GM23338 (cell line): ENCODE data around the gene CACNA1C. TPM values are rescaled to one million over a fixed set of nuclear protein-coding genes. Genes with fewer than 3 reads are reported as not detected.
A peak's percentile ranks its signal among the peaks of the same experiment; 100 is the strongest.

Experiments
- ATAC-seq: fragments of 200-7000 bp; cut with Tn5 transposase; 3 replicates; pipeline ENCODE4 v1.9.1; 2020
- DNase-seq: peaks from one replicate; pipeline ENCODE4 v3.0.0-alpha.2; 2015; ENCODE audit warnings: low spot score
- H2AFZ ChIP-seq: fragments of 200-600 bp; sonication (generic); 2 replicates; pipeline ENCODE4 v1.8.0; 2016; ENCODE audit warnings: antibody characterized with exemption, mild to moderate bottlenecking, moderate library complexity
- H3F3A ChIP-seq: fragments of 200-600 bp; sonication (generic); replicated peaks from 2 replicates; pipeline ENCODE4 v1.8.0; 2017; ENCODE audit warnings: antibody characterized with exemption, mixed run types, low read depth
- H3K27ac ChIP-seq: fragments of 200-600 bp; sonication (generic); 2 replicates; pipeline ENCODE4 v1.6.1; 2016; ENCODE audit warnings: low read depth
- H3K27me3 ChIP-seq: fragments of 200-600 bp; sonication (generic); 2 replicates; pipeline ENCODE4 v1.8.0; 2016; ENCODE audit warnings: mild to moderate bottlenecking, mixed run types, moderate library complexity; ENCODE audit not compliant: insufficient read depth
- H3K36me3 ChIP-seq: fragments of 200-600 bp; sonication (generic); 2 replicates; pipeline ENCODE4 v1.8.0; 2016; ENCODE audit warnings: mild to moderate bottlenecking; ENCODE audit not compliant: insufficient read depth
- H3K4me1 ChIP-seq: fragments of 200-600 bp; sonication (generic); 2 replicates; pipeline ENCODE4 v1.8.0; 2016; ENCODE audit warnings: mild to moderate bottlenecking, moderate library complexity; ENCODE audit not compliant: insufficient read depth
- H3K4me2 ChIP-seq: fragments of 200-600 bp; sonication (generic); 2 replicates; pipeline ENCODE4 v1.7.1; 2017; ENCODE audit warnings: mixed run types
- H3K4me3 ChIP-seq: fragments of 200-600 bp; sonication (generic); 2 replicates; pipeline ENCODE4 v1.6.1; 2016; ENCODE audit warnings: mixed run types
- H3K79me2 ChIP-seq: fragments of 200-600 bp; sonication (generic); replicated peaks from 2 replicates; pipeline ENCODE4 v1.8.0; 2017; ENCODE audit warnings: mild to moderate bottlenecking; ENCODE audit not compliant: insufficient read depth
- H3K9me2 ChIP-seq: fragments of 200-600 bp; sonication (generic); 2 replicates; pipeline ENCODE4 v1.8.0; 2017; ENCODE audit not compliant: insufficient read depth
- H4K20me1 ChIP-seq: fragments of 200-600 bp; sonication (generic); replicated peaks from 2 replicates; pipeline ENCODE4 v1.8.0; 2017; ENCODE audit warnings: mild to moderate bottlenecking; ENCODE audit not compliant: insufficient read depth
- H3K27ac Mint-ChIP-seq: 2 replicates; pipeline ENCODE4 v1.8.0; 2020; ENCODE audit warnings: inconsistent platforms, mild to moderate bottlenecking, moderate library complexity, mixed read lengths
- H3K27me3 Mint-ChIP-seq: 3 replicates; pipeline ENCODE4 v1.8.0; 2022; ENCODE audit warnings: low read depth, mild to moderate bottlenecking, moderate library complexity, mixed read lengths, inconsistent platforms; ENCODE audit not compliant: insufficient read depth, poor library complexity
- H3K36me3 Mint-ChIP-seq: 3 replicates; pipeline ENCODE4 v1.8.0; 2021; ENCODE audit warnings: low read depth, mild to moderate bottlenecking, inconsistent platforms, moderate library complexity, mixed read lengths
- H3K4me1 Mint-ChIP-seq: 3 replicates; pipeline ENCODE4 v1.8.0; 2020; ENCODE audit warnings: mild to moderate bottlenecking, inconsistent platforms, mixed read lengths
- H3K4me3 Mint-ChIP-seq: 3 replicates; pipeline ENCODE4 v1.8.0; 2021; ENCODE audit warnings: moderate library complexity, mild to moderate bottlenecking, inconsistent platforms, mixed read lengths
- H3K9me3 Mint-ChIP-seq: 3 replicates; pipeline ENCODE4 v1.8.0; 2020; ENCODE audit warnings: moderate library complexity, mild to moderate bottlenecking, inconsistent platforms, mixed read lengths
- EZH2 ChIP-seq: fragments of 200-600 bp; sonication (generic); IDR thresholded peaks from one replicate; pipeline ENCODE4 v1.8.0; 2017; ENCODE audit warnings: antibody characterized with exemption, mild to moderate bottlenecking, low read depth; ENCODE audit not compliant: unreplicated experiment
- EZH2phosphoT487 ChIP-seq: fragments of 200-600 bp; sonication (generic); IDR thresholded peaks from one replicate; pipeline ENCODE4 v1.8.1; 2018; ENCODE audit warnings: antibody characterized with exemption; ENCODE audit not compliant: unreplicated experiment
- JUNB ChIP-seq: IDR thresholded peaks from one replicate; pipeline ENCODE4 v1.6.1; 2016; ENCODE audit warnings: antibody characterized with exemption; ENCODE audit not compliant: unreplicated experiment
- NANOG ChIP-seq: IDR thresholded peaks from 2 replicates; pipeline ENCODE4 v1.6.1; 2016; ENCODE audit warnings: antibody characterized with exemption, borderline replicate concordance
- STAT1 ChIP-seq: IDR thresholded peaks from one replicate; pipeline ENCODE4 v1.6.1; 2016; ENCODE audit warnings: antibody characterized with exemption; ENCODE audit not compliant: unreplicated experiment
- ZNF114 ChIP-seq: fragments of 250-450 bp; sonication (Bioruptor Pico); IDR thresholded peaks from 2 replicates; pipeline ENCODE4 v1.5.0; 2020; ENCODE audit warnings: mild to moderate bottlenecking, moderate library complexity
- ZNF331 ChIP-seq: fragments of 250-450 bp; sonication (Bioruptor Pico); IDR thresholded peaks from 2 replicates; pipeline ENCODE4 v1.5.0; 2020; ENCODE audit warnings: low read depth, mild to moderate bottlenecking, moderate library complexity
- polyA plus RNA-seq: library from polyadenylated mRNA; unstranded; fragments of >200 nt; fragmentation: Nextera tagmentation; extraction: Ambion mirVana; gene quantifications from 2 replicates; pipeline ENCODE4 v1.2.1, GENCODE V29; 2016
- total RNA-seq: library from RNA; depleted of rRNA; stranded (reverse); fragments of >200 nt; shearing (Covaris generic); gene quantifications from 2 replicates; pipeline ENCODE4 v1.2.3, GENCODE V29; 2014
- TF ChIP-seq, protein P1 (sequence below), 2 experiments: fragments of 200-600 bp in 1 of 2; sonication (generic) in 1 of 2; conservative IDR thresholded peaks; 2 replicates each; pipeline versions ENCODE4 v1.5.1 to v1.6.1; 2016 to 2017; ENCODE audit warnings: antibody characterized with exemption in 2 of 2, low read depth in 2 of 2, mild to moderate bottlenecking in 2 of 2, moderate library complexity in 1 of 2
- TF ChIP-seq, protein P2 (sequence below): fragments of 250-450 bp; sonication (Bioruptor Pico); IDR thresholded peaks from 2 replicates; pipeline ENCODE4 v1.5.0; 2020; ENCODE audit warnings: mild to moderate bottlenecking, moderate library complexity
- TF ChIP-seq, protein P3 (sequence below): IDR thresholded peaks from 2 replicates; pipeline ENCODE4 v1.6.1; 2016; ENCODE audit warnings: antibody characterized with exemption

Gene CACNA1C
- total and polyA plus RNA-seq, 2 experiments from 2014 or later, result 0.78 to 2.1 TPM

DNA sequence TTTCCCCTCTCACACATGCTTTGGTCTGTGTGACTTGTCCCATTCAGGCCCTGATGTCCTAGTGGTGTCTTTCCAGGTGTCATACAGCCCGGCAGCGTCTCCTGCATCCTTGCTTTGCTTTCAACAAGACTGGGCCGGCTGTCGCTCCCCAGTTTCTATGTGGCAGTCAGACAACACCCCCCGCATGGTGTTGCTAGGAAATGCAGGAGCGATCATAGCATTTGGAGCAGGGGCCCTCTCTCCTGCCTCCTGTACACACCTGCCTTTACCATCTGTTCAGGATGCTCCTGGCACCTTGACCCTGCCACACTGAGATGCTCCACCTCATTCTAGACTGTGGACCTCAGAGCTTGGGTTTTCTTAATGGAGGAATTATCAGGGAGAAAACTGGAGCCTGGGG, 29.5 kb downstream of the CACNA1C start:
- Histone ChIP-seq H3K4me3 (no peak overlapping the region), H3F3A (no peaks in the 10 kb centered on the region), H4K20me1 (no peaks in the 10 kb centered on the region), H3K9me2 (no peaks in the 10 kb centered on the region), H3K36me3 (no peaks in the 10 kb centered on the region), H3K4me1 (no peaks in the 10 kb centered on the region), H3K79me2 (no peaks in the 10 kb centered on the region), H3K27me3 (no peaks in the 10 kb centered on the region), H3K27ac (no peak overlapping the region), H2AFZ (no peak overlapping the region), H3K4me2 (no peak overlapping the region)
- Mint-ChIP-seq H3K9me3 (peaks cover 19% of the 10 kb centered on the region), H3K4me3 (no peak overlapping the region), H3K36me3 (peaks cover 10% of the 10 kb centered on the region; the same call in 2 of the 3 replicates), H3K27me3 (no peaks in the 10 kb centered on the region), H3K4me1 (peaks cover 10% of the 10 kb centered on the region), H3K27ac (no peak overlapping the region)
- peak; percentile 72 for ATAC-seq
- no peak for TF ChIP-seq ZNF114 (CRISPR knock-in tag)
- TF ChIP-seq, protein P1, sequence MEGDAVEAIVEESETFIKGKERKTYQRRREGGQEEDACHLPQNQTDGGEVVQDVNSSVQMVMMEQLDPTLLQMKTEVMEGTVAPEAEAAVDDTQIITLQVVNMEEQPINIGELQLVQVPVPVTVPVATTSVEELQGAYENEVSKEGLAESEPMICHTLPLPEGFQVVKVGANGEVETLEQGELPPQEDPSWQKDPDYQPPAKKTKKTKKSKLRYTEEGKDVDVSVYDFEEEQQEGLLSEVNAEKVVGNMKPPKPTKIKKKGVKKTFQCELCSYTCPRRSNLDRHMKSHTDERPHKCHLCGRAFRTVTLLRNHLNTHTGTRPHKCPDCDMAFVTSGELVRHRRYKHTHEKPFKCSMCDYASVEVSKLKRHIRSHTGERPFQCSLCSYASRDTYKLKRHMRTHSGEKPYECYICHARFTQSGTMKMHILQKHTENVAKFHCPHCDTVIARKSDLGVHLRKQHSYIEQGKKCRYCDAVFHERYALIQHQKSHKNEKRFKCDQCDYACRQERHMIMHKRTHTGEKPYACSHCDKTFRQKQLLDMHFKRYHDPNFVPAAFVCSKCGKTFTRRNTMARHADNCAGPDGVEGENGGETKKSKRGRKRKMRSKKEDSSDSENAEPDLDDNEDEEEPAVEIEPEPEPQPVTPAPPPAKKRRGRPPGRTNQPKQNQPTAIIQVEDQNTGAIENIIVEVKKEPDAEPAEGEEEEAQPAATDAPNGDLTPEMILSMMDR (conservative IDR thresholded peaks at IDR 0.05; ENCODE audit: low read depth in 2 of 2), result 0 out of 4 replicates have a peak, but pooled peaks of 1 of the 2 experiments have one; percentile 7
- DNase-seq, result peak; percentile 36

DNA sequence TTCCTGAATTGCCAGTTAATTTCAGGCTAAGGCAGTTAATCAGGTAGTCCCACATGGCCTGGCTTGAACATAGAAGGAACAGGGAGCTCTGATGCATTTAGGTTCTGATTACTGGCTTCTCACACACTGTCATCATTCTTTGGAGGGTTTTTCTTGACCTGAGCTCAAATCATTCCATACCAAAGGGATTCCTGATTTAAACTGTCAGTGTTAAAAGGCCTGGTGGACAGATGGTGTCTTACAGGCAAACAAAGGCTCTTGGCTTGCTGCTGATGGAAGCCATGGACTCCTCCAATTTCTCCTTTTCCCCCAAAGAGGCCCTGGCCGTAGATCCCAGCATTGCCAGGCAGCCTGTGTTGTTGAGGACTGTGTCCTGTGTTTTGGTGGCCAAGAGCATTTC, 30.2 kb downstream of the CACNA1C start:
- Histone ChIP-seq H3K79me2 (no peaks in the 10 kb centered on the region), H2AFZ (no peak overlapping the region), H3K27me3 (no peaks in the 10 kb centered on the region), H3K4me2 (no peak overlapping the region), H3K4me3 (no peak overlapping the region), H3K36me3 (no peaks in the 10 kb centered on the region), H3K4me1 (no peaks in the 10 kb centered on the region), H3F3A (no peaks in the 10 kb centered on the region), H4K20me1 (no peaks in the 10 kb centered on the region), H3K27ac (no peak overlapping the region), H3K9me2 (no peaks in the 10 kb centered on the region)
- Mint-ChIP-seq H3K4me1 (peaks cover 10% of the 10 kb centered on the region), H3K36me3 (peaks cover 10% of the 10 kb centered on the region; the same call in 2 of the 3 replicates), H3K9me3 (peaks cover 19% of the 10 kb centered on the region), H3K27ac (no peak overlapping the region), H3K27me3 (no peaks in the 10 kb centered on the region), H3K4me3 (no peak overlapping the region)
- no peak for ATAC-seq
- DNase-seq, result peak; percentile 25
- TF ChIP-seq, protein P2, sequence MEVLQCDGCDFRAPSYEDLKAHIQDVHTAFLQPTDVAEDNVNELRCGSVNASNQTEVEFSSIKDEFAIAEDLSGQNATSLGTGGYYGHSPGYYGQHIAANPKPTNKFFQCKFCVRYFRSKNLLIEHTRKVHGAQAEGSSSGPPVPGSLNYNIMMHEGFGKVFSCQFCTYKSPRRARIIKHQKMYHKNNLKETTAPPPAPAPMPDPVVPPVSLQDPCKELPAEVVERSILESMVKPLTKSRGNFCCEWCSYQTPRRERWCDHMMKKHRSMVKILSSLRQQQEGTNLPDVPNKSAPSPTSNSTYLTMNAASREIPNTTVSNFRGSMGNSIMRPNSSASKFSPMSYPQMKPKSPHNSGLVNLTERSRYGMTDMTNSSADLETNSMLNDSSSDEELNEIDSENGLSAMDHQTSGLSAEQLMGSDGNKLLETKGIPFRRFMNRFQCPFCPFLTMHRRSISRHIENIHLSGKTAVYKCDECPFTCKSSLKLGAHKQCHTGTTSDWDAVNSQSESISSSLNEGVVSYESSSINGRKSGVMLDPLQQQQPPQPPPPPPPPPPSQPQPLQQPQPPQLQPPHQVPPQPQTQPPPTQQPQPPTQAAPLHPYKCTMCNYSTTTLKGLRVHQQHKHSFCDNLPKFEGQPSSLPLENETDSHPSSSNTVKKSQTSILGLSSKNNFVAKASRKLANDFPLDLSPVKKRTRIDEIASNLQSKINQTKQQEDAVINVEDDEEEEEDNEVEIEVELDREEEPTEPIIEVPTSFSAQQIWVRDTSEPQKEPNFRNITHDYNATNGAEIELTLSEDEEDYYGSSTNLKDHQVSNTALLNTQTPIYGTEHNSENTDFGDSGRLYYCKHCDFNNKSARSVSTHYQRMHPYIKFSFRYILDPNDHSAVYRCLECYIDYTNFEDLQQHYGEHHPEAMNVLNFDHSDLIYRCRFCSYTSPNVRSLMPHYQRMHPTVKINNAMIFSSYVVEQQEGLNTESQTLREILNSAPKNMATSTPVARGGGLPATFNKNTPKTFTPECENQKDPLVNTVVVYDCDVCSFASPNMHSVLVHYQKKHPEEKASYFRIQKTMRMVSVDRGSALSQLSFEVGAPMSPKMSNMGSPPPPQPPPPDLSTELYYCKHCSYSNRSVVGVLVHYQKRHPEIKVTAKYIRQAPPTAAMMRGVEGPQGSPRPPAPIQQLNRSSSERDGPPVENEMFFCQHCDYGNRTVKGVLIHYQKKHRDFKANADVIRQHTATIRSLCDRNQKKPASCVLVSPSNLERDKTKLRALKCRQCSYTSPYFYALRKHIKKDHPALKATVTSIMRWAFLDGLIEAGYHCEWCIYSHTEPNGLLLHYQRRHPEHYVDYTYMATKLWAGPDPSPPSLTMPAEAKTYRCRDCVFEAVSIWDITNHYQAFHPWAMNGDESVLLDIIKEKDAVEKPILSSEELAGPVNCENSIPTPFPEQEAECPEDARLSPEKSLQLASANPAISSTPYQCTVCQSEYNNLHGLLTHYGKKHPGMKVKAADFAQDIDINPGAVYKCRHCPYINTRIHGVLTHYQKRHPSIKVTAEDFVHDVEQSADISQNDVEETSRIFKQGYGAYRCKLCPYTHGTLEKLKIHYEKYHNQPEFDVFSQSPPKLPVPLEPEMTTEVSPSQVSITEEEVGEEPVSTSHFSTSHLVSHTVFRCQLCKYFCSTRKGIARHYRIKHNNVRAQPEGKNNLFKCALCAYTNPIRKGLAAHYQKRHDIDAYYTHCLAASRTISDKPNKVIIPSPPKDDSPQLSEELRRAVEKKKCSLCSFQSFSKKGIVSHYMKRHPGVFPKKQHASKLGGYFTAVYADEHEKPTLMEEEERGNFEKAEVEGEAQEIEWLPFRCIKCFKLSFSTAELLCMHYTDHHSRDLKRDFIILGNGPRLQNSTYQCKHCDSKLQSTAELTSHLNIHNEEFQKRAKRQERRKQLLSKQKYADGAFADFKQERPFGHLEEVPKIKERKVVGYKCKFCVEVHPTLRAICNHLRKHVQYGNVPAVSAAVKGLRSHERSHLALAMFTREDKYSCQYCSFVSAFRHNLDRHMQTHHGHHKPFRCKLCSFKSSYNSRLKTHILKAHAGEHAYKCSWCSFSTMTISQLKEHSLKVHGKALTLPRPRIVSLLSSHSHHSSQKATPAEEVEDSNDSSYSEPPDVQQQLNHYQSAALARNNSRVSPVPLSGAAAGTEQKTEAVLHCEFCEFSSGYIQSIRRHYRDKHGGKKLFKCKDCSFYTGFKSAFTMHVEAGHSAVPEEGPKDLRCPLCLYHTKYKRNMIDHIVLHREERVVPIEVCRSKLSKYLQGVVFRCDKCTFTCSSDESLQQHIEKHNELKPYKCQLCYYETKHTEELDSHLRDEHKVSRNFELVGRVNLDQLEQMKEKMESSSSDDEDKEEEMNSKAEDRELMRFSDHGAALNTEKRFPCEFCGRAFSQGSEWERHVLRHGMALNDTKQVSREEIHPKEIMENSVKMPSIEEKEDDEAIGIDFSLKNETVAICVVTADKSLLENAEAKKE (CRISPR knock-in tag), result no peak
- TF ChIP-seq, protein P3, sequence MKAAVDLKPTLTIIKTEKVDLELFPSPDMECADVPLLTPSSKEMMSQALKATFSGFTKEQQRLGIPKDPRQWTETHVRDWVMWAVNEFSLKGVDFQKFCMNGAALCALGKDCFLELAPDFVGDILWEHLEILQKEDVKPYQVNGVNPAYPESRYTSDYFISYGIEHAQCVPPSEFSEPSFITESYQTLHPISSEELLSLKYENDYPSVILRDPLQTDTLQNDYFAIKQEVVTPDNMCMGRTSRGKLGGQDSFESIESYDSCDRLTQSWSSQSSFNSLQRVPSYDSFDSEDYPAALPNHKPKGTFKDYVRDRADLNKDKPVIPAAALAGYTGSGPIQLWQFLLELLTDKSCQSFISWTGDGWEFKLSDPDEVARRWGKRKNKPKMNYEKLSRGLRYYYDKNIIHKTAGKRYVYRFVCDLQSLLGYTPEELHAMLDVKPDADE, result no peak
- TF ChIP-seq EZH2phosphoT487 (no peak), JUNB (no peak), ZNF331 (CRISPR knock-in tag) (no peak), NANOG (no peak), STAT1 (no peak), EZH2 (no peak)
